Measurements from ENCODE around the gene QTRT2.

The QTRT2 gene

GRCh38 chr3:114128826-114129225 is 72.3 kb downstream of the QTRT2 start:
- Histone ChIP-seq H3K27ac (replicated peaks; ENCODE audit: low read length) (no peak overlapping the region), H2BK15ac (ENCODE audit: low read length) (no peak overlapping the region), H3K9ac (ENCODE audit: low read depth, low read length, poor library complexity) (no peak overlapping the region), H2BK5ac (ENCODE audit: low read length) (no peak overlapping the region), H3K4ac (ENCODE audit: low read length) (no peak overlapping the region), H3K4me3 (ENCODE audit: low read length in 2 of 2) (no peak overlapping the region), H3K9me3 (replicated peaks in 1 of 2; ENCODE audit: control insufficient read depth in 2 of 2, insufficient read depth in 1 of 2, low read depth in 1 of 2, low read length in 2 of 2) (no peaks in the 10 kb centered on the region), H3K14ac (ENCODE audit: low read length) (no peak overlapping the region), H3K4me1 (ENCODE audit: control insufficient read depth in 2 of 2, insufficient read depth in 1 of 2, low read depth in 1 of 2, low read length in 2 of 2) (no peaks in the 10 kb centered on the region), H2AFZ (ENCODE audit: low read length) (no peak overlapping the region), H3K4me2 (ENCODE audit: insufficient read depth, low read length, poor library complexity, severe bottlenecking) (no peak overlapping the region), H3K79me1 (ENCODE audit: low read depth, low read length) (no peaks in the 10 kb centered on the region), H3K27me3 (ENCODE audit: control insufficient read depth in 3 of 3, insufficient read depth in 3 of 3, low read depth in 1 of 3, low read length in 3 of 3) (no peaks in the 10 kb centered on the region), H2AK5ac (ENCODE audit: low read depth, low read length) (no peak overlapping the region), H3K36me3 (replicated peaks in 1 of 2; ENCODE audit: control insufficient read depth in 2 of 2, insufficient read depth in 2 of 2, low read length in 2 of 2) (no peaks in the 10 kb centered on the region), H2BK120ac (ENCODE audit: low read depth, low read length) (no peak overlapping the region), H4K91ac (ENCODE audit: low read depth, low read length, poor library complexity) (no peak overlapping the region), H3K23ac (ENCODE audit: low read depth, low read length, poor library complexity) (no peak overlapping the region), H3K18ac (ENCODE audit: low read length) (no peak overlapping the region), H2BK12ac (ENCODE audit: low read length) (no peak overlapping the region), H4K8ac (ENCODE audit: low read depth, low read length) (no peak overlapping the region)
- no peak for DNase-seq (ENCODE audit: low spot score)
- WGBS, 2 donors (ENCODE audit: extremely low coverage in 2 of 2, insufficient read length in 2 of 2, insufficient replicate concordance in 1 of 2), result no CpG with 5 or more reads among the region's 8 CpGs

GRCh38 chr3:114132500-114132899 is 76.0 kb downstream of the QTRT2 start:
- no CpG with 5 or more reads among the region's 3 CpGs for WGBS, 2 donors (ENCODE audit: extremely low coverage in 2 of 2, insufficient read length in 2 of 2, insufficient replicate concordance in 1 of 2)
- Histone ChIP-seq H3K23ac (ENCODE audit: low read depth, low read length, poor library complexity) (no peak overlapping the region), H3K9ac (ENCODE audit: low read depth, low read length, poor library complexity) (no peak overlapping the region), H2BK5ac (ENCODE audit: low read length) (no peak overlapping the region), H3K27me3 (ENCODE audit: control insufficient read depth in 3 of 3, insufficient read depth in 3 of 3, low read depth in 1 of 3, low read length in 3 of 3) (no peaks in the 10 kb centered on the region), H4K8ac (ENCODE audit: low read depth, low read length) (no peak overlapping the region), H3K9me3 (replicated peaks in 1 of 2; ENCODE audit: control insufficient read depth in 2 of 2, insufficient read depth in 1 of 2, low read depth in 1 of 2, low read length in 2 of 2) (peaks cover 0 to 5% of the 10 kb centered on the region in 2 donors), H3K27ac (replicated peaks; ENCODE audit: low read length) (no peak overlapping the region), H3K79me1 (ENCODE audit: low read depth, low read length) (no peaks in the 10 kb centered on the region), H3K4me1 (ENCODE audit: control insufficient read depth in 2 of 2, insufficient read depth in 1 of 2, low read depth in 1 of 2, low read length in 2 of 2) (no peaks in the 10 kb centered on the region), H2AFZ (ENCODE audit: low read length) (no peak overlapping the region), H3K14ac (ENCODE audit: low read length) (no peak overlapping the region), H2AK5ac (ENCODE audit: low read depth, low read length) (no peak overlapping the region), H3K4me3 (ENCODE audit: low read length in 2 of 2) (no peak overlapping the region), H3K4ac (ENCODE audit: low read length) (no peak overlapping the region), H2BK15ac (ENCODE audit: low read length) (no peak overlapping the region), H3K36me3 (replicated peaks in 1 of 2; ENCODE audit: control insufficient read depth in 2 of 2, insufficient read depth in 2 of 2, low read length in 2 of 2) (no peaks in the 10 kb centered on the region), H3K4me2 (ENCODE audit: insufficient read depth, low read length, poor library complexity, severe bottlenecking) (no peak overlapping the region), H2BK12ac (ENCODE audit: low read length) (no peak overlapping the region), H4K91ac (ENCODE audit: low read depth, low read length, poor library complexity) (no peak overlapping the region), H3K18ac (ENCODE audit: low read length) (no peak overlapping the region), H2BK120ac (ENCODE audit: low read depth, low read length) (no peak overlapping the region)
- DNase-seq (ENCODE audit: low spot score), result no peak

- Histone ChIP-seq H3K79me1 (ENCODE audit: low read depth, low read length) (no peaks in the 10 kb centered on the region), H3K4ac (ENCODE audit: low read length) (no peak overlapping the region), H2BK12ac (ENCODE audit: low read length) (no peak overlapping the region), H3K9me3 (replicated peaks in 1 of 2; ENCODE audit: control insufficient read depth in 2 of 2, insufficient read depth in 1 of 2, low read depth in 1 of 2, low read length in 2 of 2) (peaks cover 0 to 5% of the 10 kb centered on the region in 2 donors), H4K8ac (ENCODE audit: low read depth, low read length) (no peak overlapping the region), H3K36me3 (replicated peaks in 1 of 2; ENCODE audit: control insufficient read depth in 2 of 2, insufficient read depth in 2 of 2, low read length in 2 of 2) (no peaks in the 10 kb centered on the region), H2AFZ (ENCODE audit: low read length) (no peak overlapping the region), H3K9ac (ENCODE audit: low read depth, low read length, poor library complexity) (no peak overlapping the region), H2AK5ac (ENCODE audit: low read depth, low read length) (no peak overlapping the region), H3K27ac (replicated peaks; ENCODE audit: low read length) (no peak overlapping the region), H2BK120ac (ENCODE audit: low read depth, low read length) (no peak overlapping the region), H2BK15ac (ENCODE audit: low read length) (no peak overlapping the region), H3K4me2 (ENCODE audit: insufficient read depth, low read length, poor library complexity, severe bottlenecking) (no peak overlapping the region), H4K91ac (ENCODE audit: low read depth, low read length, poor library complexity) (no peak overlapping the region), H3K14ac (ENCODE audit: low read length) (no peak overlapping the region), H2BK5ac (ENCODE audit: low read length) (no peak overlapping the region), H3K27me3 (ENCODE audit: control insufficient read depth in 3 of 3, insufficient read depth in 3 of 3, low read depth in 1 of 3, low read length in 3 of 3) (no peaks in the 10 kb centered on the region), H3K18ac (ENCODE audit: low read length) (no peak overlapping the region), H3K4me1 (ENCODE audit: control insufficient read depth in 2 of 2, insufficient read depth in 1 of 2, low read depth in 1 of 2, low read length in 2 of 2) (no peaks in the 10 kb centered on the region), H3K23ac (ENCODE audit: low read depth, low read length, poor library complexity) (no peak overlapping the region), H3K4me3 (ENCODE audit: low read length in 2 of 2) (no peak overlapping the region)
- WGBS, 2 donors (ENCODE audit: extremely low coverage in 2 of 2, insufficient read length in 2 of 2, insufficient replicate concordance in 1 of 2), result no CpG with 5 or more reads among the region's 3 CpGs
- DNase-seq (ENCODE audit: low spot score), result no peak
These were observed 77.4 kb downstream of the QTRT2 start for GRCh38 chr3:114133947-114134346.
